G401.6 (cell line): ENCODE results near the gene PITX2.

Source experiments
- FAIRE-seq: peaks from 2 replicates; lab custom pipeline; 2012; peaks lifted over from hg19 to GRCh38; lab: Jason Lieb, UNC

Gene PITX2

GRCh38 chr4:110623718-110624397, 981 bp upstream of the PITX2 start:
- FAIRE-seq: no peak

GRCh38 chr4:110621839-110622751, 782 bp downstream of the PITX2 start:
- no peak for FAIRE-seq

GRCh38 chr4:110621328-110621812, 1.5 kb downstream of the PITX2 start:
- FAIRE-seq: no peak

GRCh38 chr4:110620691-110621327, 2.1 kb downstream of the PITX2 start:
- FAIRE-seq: no peak

GRCh38 chr4:110620322-110620690, 2.6 kb downstream of the PITX2 start:
- no peak for FAIRE-seq

GRCh38 chr4:110619463-110620247, 3.2 kb downstream of the PITX2 start:
- no peak for FAIRE-seq

- FAIRE-seq: no peak
Measured at GRCh38 chr4:110618581-110619462, 4.1 kb downstream of the PITX2 start.

- FAIRE-seq: no peak
Measured at GRCh38 chr4:110617646-110618580, 5.0 kb downstream of the PITX2 start.

- no peak for FAIRE-seq
Measured at GRCh38 chr4:110617075-110617640, 5.7 kb downstream of the PITX2 start.

- FAIRE-seq: no peak
Measured at GRCh38 chr4:110616238-110617074, 6.4 kb downstream of the PITX2 start.

GRCh38 chr4:110615353-110616237, 7.3 kb downstream of the PITX2 start:
- FAIRE-seq: no peak

- FAIRE-seq: no peak
Measured at GRCh38 chr4:110614976-110615352, 7.9 kb downstream of the PITX2 start.

GRCh38 chr4:110614173-110614963, 8.5 kb downstream of the PITX2 start:
- FAIRE-seq: no peak

- no peak for FAIRE-seq
Measured at GRCh38 chr4:110613745-110614144, 9.1 kb downstream of the PITX2 start.

GRCh38 chr4:110612631-110613269, 10.1 kb downstream of the PITX2 start:
- no peak for FAIRE-seq

- FAIRE-seq: no peak
Measured at GRCh38 chr4:110611968-110612447, 10.9 kb downstream of the PITX2 start.
